ENCODE measurements around the gene CAMKK2.
A peak's percentile ranks its signal among the peaks of the same experiment; 100 is the strongest.
"Not testable (repeated sequence)": the region's sequence is repeated elsewhere in the genome, so short reads cannot be mapped to it uniquely, and the experiment has no call there.

CAMKK2 gene

GRCh38 chr12:121296618-121297434 lies at the start of gene CAMKK2:
Gene CAMKK2, minus strand, starts transcription at chr12:121296709. Its CDS starts 22,183 bp downstream, at chr12:121274526.
- peak; percentile 93 for DNase-seq

GRCh38 chr12:121345151-121345815 lies 48.8 kb upstream of the CAMKK2 start:
- DNase-seq: no peak

- DNase-seq: no peak
These were observed 48.0 kb upstream of the CAMKK2 start for GRCh38 chr12:121344506-121344905.

GRCh38 chr12:121337416-121337815 lies 40.9 kb upstream of the CAMKK2 start:
- DNase-seq: no peak

GRCh38 chr12:121334513-121335343 lies 38.2 kb upstream of the CAMKK2 start:
- peak; percentile 61 for DNase-seq

GRCh38 chr12:121333747-121334146 lies 37.2 kb upstream of the CAMKK2 start:
- DNase-seq: no peak

- no peak for DNase-seq
These were observed 34.7 kb upstream of the CAMKK2 start for GRCh38 chr12:121331248-121331647.

- DNase-seq: no peak
These were observed 34.2 kb upstream of the CAMKK2 start for GRCh38 chr12:121330692-121331091.

- DNase-seq: no peak
These were observed 33.7 kb upstream of the CAMKK2 start for GRCh38 chr12:121330195-121330594.

GRCh38 chr12:121328620-121329019 lies 32.1 kb upstream of the CAMKK2 start:
- no peak for DNase-seq

- DNase-seq: no peak
These were observed 30.6 kb upstream of the CAMKK2 start for GRCh38 chr12:121326996-121327674.

- no peak for DNase-seq
These were observed 29.4 kb upstream of the CAMKK2 start for GRCh38 chr12:121325922-121326396.

GRCh38 chr12:121323908-121324307 lies 27.4 kb upstream of the CAMKK2 start:
- DNase-seq: no peak

- no peak for DNase-seq
These were observed 21.6 kb upstream of the CAMKK2 start for GRCh38 chr12:121318121-121318520.

- DNase-seq: no peak
These were observed 17.9 kb upstream of the CAMKK2 start for GRCh38 chr12:121314431-121314830.

GRCh38 chr12:121310231-121310630 lies 13.7 kb upstream of the CAMKK2 start:
- DNase-seq: not testable (repeated sequence)

- DNase-seq: not testable (repeated sequence)
These were observed 10.9 kb upstream of the CAMKK2 start for GRCh38 chr12:121307397-121307796.

- no peak for DNase-seq
These were observed 7.8 kb upstream of the CAMKK2 start for GRCh38 chr12:121304306-121304705.

- no peak for DNase-seq
These were observed 5.4 kb upstream of the CAMKK2 start for GRCh38 chr12:121301876-121302275.

GRCh38 chr12:121300083-121300819 lies 3.7 kb upstream of the CAMKK2 start:
- no peak for DNase-seq

GRCh38 chr12:121299662-121300061 lies 3.2 kb upstream of the CAMKK2 start:
- DNase-seq: no peak

GRCh38 chr12:121298411-121298810 lies 1.9 kb upstream of the CAMKK2 start:
- DNase-seq: not testable (repeated sequence)
